H4 (cell line): Measurements from ENCODE around the gene SGCE. TPM values are rescaled to one million over a fixed set of nuclear protein-coding genes. Genes with fewer than 3 reads are reported as not detected.

ENCODE experiments used
- DNase-seq: peaks from one replicate; pipeline ENCODE4 v3.0.0-alpha.2; 2015; ENCODE audit warnings: low spot score
- total RNA-seq: library from RNA; depleted of rRNA; stranded (reverse); fragments of >200 nt; shearing (Covaris generic); gene quantifications from 2 replicates; pipeline ENCODE4 v1.2.3, GENCODE V29; 2014

The SGCE gene
- total RNA-seq, 1 experiment from 2014 or later = 120 TPM

- DNase-seq = no peak
Measured at GRCh38 chr7:94658826-94659225, 2.9 kb upstream of the SGCE start.

- DNase-seq = peak; percentile 99
Measured at GRCh38 chr7:94657771-94658693, 2.1 kb upstream of the SGCE start.

DNA sequence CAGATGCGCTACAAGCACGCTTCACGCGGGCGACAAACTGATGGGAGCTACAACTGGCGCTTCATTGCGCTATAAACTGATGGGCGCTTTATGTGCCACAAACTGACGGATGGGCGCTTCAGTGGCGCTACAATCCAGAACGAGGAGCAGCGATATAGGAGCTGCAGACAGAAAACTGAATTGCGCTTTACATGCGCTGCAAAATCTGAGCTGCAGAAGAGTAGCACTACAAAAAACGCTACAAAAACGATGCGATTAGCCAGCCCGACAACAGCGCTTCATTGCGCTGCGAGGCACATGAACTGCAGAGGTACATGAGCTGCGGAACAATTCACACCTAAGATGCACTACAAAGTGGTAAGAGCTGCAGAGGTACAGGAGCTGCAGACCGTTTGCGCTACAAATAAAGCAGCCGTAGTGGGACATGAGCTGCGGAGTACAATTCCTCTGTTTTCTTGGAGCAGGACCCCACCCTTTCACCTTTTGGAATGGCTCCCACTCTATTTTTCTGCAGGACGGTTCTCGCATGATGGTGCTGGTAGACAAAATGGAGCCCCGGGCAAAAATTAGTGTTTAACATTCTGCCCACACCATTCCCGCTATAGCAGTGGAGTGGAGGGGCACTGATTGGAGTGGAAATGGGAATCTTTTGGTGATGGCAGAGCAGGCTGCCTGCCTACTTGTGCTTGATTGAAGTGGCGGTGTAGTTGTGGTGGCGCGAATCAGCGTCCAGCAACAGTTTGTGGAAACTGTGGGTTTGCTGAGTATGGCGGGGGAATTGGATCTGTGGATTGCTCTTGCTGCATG lies 1.2 kb upstream of the SGCE start:
- DNase-seq = peak; percentile 56

GRCh38 chr7:94656658-94656924 lies 658 bp upstream of the SGCE start:
- no peak for DNase-seq

DNA sequence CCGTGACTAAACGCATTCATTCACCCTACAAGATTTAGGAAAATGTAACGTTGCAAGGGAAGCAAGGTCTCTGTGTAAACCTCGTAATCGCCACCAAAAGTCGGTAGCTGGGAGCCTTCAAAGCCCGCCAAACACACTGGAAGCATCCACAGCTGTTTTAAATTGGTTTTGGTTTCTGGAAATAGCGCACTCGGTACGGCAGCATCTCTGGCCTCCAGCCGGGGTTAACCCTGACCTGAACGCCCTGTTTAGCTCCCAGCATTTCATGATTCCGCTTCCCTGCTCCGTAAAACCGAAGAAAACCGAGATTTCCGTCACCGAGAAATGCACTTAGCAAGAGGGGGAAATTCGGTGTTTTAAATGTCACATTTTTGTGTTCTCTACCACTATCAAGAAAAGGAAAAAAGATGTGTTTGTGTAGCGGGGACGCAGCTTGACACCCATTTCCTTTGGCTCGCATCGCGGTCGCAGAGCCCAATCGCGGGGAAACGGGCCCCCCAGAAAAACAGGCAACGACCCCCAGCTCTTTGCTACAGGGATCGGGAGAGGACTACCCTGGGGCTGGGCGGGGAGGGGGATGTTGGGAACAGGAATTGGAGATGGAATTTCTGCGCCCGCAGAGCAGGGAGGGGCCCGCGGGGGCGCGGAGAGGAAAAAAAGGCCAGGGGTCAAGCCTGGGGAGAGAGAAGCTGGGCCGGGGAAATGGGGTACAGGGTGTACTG lies 646 bp downstream of the SGCE start:
- peak; percentile 29 for DNase-seq

GRCh38 chr7:94654783-94655125 lies 1.2 kb downstream of the SGCE start:
- DNase-seq = no peak

DNA sequence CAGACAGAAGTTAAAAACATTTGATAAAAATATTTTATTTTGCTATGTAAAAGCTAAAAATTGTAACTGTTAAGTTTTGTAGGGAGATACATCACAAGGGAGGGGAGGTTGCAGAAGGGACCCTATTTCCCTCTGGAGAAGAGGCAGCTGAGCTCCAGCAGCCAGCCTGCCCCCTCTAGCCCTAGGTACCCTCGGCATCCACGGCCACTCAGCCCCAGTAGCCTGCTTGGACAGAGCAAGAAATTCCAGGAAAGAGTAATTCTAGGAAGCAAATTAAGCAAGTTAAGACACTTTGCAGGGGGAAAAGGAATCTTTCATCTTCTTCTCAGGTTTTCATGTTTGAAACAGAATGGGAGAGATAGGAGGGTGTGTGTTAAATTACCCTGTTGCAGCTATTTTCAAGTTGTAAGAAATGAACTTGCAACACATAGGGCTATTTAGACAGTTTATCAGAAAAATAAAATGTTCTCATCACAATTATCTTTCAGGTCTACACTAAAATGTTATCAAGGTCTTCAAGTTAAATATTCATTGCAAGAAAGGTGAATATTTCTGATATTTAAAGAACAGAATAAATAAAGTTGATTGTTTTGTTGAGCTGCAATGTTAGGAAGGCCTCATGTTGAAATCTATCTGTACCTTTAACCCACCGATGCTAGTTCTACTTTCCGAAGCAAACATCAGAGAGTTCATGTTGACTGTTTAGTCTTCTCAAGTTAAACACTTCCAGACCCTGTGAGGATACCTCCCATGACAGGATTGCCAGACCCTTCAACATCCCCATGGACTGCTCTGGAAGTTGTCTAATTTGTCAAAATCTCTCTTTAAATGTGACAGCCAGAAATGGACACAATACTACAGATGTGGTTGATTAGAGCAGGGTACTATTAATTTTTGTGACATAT lies 5.5 kb downstream of the SGCE start:
- DNase-seq = no peak

GRCh38 chr7:94649450-94649849 lies 6.5 kb downstream of the SGCE start:
- DNase-seq = no peak

GRCh38 chr7:94648731-94649130 lies 7.2 kb downstream of the SGCE start:
- no peak for DNase-seq

GRCh38 chr7:94647295-94647694 lies 8.6 kb downstream of the SGCE start:
- DNase-seq = no peak

- no peak for DNase-seq
Measured at GRCh38 chr7:94643771-94644545, 12.0 kb downstream of the SGCE start.

DNA sequence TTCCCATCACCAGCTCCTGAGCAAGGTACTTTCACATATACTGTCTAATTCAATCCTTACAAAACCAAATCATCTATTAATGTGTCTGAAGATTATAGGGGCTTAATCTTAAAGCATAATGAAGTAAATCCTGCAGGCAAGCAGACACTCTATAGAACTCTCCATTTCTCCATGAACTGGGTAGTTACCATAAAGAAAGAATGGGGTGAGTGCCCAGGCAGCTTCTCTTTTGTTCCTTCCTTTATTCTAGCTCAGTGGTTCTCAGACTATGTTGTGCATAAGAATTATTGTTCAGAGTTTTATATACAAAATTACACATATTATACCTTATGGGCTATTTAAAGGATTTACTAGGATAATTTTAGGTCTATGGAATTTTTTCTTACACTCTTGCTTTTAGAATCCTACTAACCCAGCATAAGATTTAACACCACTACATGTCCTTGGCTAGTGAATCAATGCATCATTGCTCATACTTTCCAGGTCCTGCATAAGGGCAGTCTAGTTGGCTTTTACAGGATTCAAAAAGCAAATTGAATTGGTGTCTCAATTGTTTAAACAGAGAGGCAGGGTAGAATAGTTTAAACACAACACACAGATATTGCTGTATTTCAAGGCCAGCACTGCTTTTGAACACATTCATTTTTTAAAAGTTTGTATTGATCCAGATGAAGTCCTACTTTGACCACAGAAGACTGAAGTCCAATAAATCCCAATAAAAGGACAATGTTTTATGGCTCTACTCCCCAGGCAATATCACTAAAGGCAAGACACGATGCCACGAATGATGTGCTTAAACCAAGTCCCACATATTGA lies 12.9 kb downstream of the SGCE start:
- no peak for DNase-seq

DNA sequence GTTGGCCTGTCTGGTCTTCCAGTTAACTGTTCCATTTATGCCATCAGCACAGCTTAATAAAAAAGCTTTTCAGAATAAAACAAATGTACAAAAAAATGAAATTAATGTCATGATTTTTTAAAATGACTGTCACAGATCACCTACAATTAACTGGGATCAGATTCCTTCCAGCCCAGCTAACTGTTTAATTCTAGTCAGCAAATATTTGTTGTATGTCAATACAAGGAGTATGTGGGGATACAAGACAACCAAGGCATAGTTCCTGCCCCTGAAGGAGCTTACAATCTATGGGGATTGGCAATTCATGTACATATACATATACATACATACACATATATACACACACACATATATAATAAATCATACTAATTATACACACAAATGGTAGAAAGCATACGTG lies 16.5 kb downstream of the SGCE start:
- DNase-seq = no peak

GRCh38 chr7:94635687-94636086 lies 20.2 kb downstream of the SGCE start:
- DNase-seq = no peak

DNA sequence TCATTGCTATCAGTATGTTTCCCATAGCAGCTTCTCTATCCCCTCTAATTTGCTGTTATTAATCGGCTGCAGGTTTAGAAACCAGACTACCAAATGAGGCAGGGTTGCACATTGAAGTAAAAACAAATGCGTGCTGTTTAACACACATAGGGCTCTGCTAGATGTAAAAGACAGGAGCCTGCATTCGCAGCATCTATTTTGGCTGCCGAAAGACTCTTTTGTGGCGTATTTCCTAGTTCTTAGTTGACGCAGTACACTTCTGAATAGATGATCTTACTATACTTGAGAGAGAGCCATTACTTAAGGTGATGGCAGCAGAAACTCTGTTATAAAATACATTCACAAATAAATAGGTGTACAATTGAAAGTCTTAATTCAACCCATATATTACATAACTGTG lies 21.4 kb downstream of the SGCE start:
- no peak for DNase-seq

DNA sequence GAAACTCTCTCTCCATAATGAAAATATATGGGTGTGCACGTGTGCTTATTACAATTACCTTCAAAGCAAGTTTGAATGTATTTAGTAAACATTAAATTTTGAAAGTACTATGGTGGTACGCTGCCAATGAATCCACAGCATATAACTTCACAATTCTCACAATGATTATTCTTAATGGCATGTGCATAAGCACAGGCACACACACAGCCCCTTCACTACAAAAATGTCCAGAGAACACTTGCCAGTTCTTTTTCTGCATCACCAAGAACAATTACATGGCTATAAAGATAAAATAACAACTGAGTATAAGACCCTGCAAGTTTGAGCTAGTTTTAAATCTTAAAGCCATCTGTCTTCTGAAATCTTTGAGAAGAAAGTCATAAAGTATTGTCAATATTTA lies 22.2 kb downstream of the SGCE start:
- DNase-seq = no peak

DNA sequence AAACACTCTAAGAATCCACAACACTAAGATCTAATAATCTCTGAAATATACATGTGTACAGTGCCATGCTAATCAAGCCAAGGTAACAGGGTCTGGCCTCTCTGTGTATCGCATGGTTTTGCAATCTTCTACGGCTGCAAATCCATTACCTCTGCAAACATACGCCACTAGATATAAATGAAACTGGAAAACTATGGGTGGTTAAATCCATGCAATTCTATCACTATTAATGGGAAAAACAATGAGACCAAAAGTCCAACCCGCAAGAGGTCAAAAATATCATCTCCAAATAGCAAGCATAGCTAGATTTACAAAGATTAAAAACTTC lies 23.0 kb downstream of the SGCE start:
- DNase-seq = no peak

- DNase-seq = no peak
Measured at GRCh38 chr7:94632338-94633013, 23.5 kb downstream of the SGCE start.

GRCh38 chr7:94630855-94631254 lies 25.1 kb downstream of the SGCE start:
- DNase-seq = no peak

DNA sequence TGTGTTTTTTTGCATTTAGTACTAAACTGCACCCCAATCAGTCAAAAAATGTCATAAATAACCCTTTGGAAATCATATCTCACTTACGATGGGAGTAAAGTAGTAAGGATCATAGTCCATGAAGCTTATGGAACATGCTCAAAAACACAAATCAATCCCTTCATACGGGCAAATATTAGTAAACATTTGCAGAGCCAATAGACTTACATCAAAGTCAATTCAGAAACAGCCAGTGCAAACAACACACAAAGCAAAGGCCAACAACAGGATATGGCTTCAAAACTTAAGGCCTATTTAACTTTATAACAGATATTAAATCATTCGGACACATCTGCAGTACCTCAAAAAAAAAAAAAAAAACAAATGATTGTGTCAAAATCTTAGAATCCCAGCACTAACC lies 32.1 kb downstream of the SGCE start:
- no peak for DNase-seq
